Activated CD4-positive, alpha-beta T cell treated with anti-CD3 and anti-CD28 coated beads, Interleukin-2, Interleukin-6, amounts not matched to agents 100 ng/mL and 50 ng/mL, durations not matched to agents 16 hours and 8 hours (primary cell): ENCODE measurements around the gene LTB4R2.

Experiments used
- DNase-seq: peaks from one replicate; pipeline ENCODE4 v3.0.0-alpha.2; 2020

LTB4R2 gene

DNA sequence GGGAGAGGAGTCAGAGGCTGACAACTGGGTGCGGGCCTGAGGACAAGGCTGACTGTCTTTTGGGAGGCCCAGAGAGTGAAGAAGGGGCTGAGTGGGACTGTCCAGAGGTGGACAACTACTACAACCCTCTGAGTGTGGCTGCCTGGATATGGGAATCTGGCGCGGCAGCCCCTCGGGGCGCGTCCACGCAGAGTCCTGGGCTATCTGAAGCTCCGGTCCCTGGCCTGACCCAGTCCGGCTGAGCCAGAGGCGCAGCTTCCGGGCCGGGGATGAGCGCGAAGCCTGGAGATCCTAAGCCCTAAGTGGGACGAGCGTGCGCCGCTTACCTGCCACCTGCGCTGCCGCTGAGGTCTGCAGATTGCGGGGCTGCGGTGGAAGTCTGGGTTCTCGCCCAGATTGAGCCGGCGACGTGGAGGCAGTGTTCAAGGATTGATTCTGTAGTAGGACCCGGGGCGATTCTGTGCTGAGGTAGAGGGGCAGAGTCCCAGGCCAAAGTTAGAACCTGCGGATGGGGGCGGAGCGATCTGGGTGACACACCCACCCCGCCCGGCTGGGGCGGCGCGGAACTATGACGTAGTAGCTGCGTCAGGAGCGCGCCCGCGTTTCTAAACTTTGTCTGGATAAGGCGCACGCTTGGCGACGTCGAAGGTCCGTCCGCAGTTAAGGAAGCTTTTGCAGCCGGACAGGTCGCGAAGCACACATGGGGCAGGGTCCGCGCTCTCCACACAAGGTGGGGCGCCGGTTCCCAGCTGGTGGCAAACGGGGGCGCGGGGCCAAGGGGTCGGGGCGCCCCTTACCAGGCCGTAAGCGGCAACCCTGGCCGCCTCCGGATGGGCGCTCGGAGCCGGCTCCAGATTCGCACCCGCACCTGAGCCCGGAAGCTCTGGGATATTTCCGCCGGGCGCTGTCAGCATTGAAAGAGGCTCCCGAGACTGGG, 10.4 kb upstream of the LTB4R2 start, which contains the start of the genes DHRS1 and NOP9:
Gene DHRS1 (minus strand): TSS at position 526 of the 937 bp plus-strand sequence. CDS start 674 bp downstream, outside the sequence.
Gene NOP9 (plus strand): TSS at position 596 of the 937 bp plus-strand sequence. CDS start 105 bp downstream, at position 701.
- DNase-seq, result peak; percentile 95

DNA sequence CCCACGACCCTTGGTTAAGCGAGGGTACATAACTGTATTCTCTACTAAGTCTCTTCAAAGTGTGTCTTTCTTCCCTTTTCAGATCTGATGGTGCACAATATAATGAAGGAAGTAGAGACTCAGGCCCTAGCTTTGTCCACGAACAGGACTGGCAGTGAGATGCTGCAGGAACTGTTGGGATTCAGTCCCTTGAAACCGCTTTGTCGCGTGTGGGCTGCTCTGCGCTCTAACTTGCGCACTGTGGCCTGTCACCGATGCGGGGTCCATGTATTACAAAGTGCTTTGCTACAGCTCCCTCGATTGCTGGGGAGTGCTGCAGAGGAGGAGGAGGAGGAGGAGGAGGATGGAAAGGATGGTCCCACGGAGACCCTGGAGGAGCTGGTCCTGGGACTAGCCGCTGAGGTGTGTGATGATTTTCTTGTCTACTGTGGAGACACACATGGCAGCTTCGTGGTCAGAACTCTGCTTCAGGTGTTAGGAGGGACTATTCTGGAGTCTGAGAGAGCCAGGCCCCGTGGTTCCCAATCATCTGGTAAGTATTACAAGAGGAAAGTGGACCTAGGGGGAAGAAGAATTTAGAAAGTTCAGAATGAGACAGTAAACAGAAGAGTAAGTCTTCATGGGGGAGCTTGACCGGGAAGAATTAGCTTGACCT, 9.5 kb upstream of the LTB4R2 start:
- DNase-seq, result no peak

DNA sequence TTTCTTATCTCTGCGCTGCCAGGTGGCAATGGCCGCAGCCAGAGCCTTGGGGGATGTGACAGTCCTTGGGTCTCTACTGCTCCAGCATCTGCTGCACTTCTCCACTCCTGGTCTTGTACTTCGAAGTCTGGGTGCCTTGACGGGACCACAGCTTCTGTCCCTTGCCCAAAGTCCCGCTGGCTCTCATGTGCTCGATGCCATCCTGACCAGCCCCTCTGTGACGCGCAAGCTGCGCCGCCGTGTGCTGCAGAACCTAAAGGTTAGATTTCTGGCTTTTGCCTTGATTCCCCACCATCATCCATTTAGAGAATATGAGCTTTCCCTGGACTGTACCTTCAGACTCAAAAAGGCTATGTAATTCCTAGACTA, 5.9 kb upstream of the LTB4R2 start:
- no peak for DNase-seq

DNA sequence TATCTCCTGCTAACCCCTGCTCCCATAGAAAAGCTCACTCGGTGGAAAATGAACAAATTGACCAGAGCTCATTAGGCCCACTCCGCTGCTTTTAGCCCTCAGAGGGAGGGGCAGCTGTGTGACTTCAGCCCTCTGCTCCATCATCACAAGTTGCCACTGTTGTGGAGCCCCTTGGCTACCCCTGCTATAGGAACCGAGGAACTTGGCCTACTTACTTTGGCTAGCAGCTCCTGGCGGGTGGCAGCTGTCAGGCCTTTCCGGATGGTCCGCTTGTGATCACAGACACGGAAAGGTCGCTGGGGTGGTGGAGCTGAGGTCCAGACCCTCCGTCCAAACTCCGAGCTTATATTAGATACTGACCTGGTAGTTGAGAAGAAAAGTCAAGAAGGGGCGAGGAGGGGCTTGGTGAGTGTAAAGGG, 2.8 kb upstream of the LTB4R2 start:
- no peak for DNase-seq

DNA sequence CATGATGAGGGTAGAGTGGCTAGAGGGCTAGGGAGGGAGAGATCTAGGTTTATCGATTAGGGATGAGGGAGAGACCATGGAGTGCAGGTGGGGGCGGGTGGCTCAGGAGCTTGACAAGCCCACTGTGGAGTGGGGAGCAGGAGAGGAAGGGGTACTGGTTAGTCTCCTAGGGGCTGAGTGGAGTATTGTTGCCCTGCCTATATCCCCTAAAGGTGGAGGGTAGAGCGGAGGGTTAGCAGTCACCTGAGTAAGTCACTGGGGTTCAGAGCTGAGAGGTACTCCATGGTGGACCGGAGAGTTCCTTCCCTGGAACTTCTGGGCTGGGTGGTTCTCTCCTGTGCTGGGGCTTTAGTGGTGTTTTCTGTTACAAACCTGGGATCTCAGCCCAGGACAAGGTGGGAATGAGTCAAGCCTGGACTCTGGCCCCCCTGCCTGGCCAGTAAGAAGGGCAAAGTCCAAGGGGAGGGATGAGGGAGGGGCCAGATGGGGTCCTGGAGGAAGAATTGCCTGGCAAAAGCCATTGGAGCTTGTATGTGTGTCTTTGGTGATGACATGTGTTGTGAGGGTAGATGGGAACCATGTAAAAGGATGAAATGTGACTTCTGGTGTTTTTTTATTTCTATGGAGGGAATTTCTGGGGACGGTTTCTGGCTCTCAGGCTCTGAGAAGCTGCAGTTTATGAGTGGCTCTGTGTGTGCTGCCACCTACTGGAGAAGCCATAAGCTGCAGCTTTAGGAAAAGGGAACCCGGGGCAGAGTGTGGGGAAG, 2.2 kb upstream of the LTB4R2 start, which contains the start of gene CIDEB:
Gene CIDEB (minus strand): TSS at position 403 of the 767 bp plus-strand sequence. CDS start 119 bp downstream, at position 284.
- DNase-seq, result peak; percentile 75

DNA sequence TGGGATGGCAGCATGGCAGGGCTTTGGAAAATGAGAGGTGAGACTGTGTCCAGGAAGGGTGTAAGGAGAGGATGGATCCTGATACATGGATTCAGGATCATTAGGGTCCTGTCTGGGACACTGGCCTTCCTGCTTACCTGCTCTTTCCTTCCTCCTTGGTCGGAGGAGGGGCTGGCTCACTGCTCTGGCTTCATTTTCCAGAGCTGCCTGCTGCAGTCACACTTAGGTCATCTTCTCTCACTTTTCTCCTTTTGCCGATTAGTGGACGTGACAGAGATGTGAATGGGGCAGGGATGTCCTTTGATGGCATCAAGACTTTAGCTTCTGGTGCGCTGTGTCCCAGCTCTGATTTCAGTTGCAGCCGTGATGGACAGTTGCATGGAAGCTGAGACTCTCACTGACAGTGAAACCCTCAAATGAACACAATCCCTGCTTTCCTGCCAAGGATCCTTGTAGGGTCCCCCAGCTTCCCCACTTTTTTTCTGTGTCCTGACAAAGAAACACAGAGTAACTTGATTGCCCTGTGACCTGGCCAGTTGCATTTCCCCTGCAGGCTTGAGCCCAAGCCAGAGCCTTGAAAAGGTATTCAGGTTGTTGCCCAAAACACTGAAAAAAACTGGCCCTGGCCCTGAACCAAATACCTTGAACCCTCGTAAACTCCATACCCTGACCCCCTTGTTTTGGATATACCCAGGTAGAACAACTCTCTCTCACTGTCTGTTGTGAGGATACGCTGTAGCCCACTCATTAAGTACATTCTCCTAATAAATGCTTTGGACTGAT, 1.4 kb upstream of the LTB4R2 start:
- DNase-seq, result no peak

DNA sequence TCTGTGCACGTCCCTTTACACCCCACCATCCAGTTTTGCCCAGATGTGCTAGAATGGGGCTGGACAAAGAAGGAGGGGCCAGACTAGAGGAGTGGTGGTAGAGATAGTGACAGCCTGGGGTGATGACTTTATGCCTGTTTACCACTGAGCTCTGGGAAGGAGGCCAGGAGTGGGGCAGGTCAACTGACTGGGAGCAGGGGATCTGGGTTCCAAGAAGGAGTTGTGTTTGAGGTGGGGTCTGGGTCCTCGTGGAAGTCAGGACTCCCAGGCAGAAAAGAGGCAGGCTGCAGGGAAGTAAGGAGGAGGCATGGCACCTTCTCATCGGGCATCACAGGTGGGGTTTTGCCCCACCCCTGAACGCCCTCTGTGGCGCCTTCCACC, 315 bp downstream of the LTB4R2 start:
- no peak for DNase-seq

DNA sequence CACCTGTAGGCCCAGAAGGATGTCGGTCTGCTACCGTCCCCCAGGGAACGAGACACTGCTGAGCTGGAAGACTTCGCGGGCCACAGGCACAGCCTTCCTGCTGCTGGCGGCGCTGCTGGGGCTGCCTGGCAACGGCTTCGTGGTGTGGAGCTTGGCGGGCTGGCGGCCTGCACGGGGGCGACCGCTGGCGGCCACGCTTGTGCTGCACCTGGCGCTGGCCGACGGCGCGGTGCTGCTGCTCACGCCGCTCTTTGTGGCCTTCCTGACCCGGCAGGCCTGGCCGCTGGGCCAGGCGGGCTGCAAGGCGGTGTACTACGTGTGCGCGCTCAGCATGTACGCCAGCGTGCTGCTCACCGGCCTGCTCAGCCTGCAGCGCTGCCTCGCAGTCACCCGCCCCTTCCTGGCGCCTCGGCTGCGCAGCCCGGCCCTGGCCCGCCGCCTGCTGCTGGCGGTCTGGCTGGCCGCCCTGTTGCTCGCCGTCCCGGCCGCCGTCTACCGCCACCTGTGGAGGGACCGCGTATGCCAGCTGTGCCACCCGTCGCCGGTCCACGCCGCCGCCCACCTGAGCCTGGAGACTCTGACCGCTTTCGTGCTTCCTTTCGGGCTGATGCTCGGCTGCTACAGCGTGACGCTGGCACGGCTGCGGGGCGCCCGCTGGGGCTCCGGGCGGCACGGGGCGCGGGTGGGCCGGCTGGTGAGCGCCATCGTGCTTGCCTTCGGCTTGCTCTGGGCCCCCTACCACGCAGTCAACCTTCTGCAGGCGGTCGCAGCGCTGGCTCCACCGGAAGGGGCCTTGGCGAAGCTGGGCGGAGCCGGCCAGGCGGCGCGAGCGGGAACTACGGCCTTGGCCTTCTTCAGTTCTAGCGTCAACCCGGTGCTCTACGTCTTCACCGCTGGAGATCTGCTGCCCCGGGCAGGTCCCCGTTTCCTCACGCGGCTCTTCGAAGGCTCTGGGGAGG, 985 bp downstream of the LTB4R2 start, which contains the start of gene LTB4R:
Gene LTB4R (plus strand): TSS at position 857 of the 959 bp plus-strand sequence. CDS start 4,150 bp downstream, outside the sequence.
- peak; percentile 75 for DNase-seq

DNA sequence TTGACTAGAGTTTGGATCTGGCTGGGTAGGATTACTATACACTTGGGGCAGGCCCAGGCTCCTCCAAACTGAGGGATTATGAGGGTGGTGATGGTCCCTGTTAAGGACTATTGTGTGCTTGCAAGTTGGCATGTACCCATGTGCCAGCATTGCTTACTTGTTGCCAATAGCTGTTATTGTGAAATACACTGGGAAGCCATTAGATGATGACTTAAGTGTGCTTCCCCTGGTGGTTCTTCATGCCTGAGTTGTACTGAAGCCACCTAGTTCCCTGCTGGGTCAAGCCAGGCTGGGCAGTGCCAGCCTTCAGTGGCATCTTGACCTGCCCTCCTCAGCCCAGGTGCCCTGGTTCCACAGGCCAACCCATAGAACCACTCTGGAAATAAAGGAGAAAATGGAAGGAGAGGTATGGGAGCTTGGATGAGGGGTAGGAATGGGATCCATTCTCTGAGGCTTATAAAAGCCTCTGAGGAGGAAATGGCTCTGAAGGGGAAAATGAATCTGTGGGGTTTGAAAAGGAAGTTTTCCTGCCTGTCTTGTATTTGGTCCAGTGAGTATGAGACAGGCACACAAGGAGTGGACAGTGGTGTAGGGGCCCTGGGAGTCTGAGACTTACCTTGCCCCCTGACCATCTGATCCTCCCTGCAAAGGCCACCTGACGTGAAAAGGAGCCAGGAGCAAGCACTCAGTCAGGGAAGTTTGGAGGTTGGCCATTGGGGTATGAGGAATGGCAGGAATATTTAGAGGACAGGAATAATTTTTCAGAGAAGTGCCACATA, 2.1 kb downstream of the LTB4R2 start:
- peak; percentile 28 for DNase-seq

DNA sequence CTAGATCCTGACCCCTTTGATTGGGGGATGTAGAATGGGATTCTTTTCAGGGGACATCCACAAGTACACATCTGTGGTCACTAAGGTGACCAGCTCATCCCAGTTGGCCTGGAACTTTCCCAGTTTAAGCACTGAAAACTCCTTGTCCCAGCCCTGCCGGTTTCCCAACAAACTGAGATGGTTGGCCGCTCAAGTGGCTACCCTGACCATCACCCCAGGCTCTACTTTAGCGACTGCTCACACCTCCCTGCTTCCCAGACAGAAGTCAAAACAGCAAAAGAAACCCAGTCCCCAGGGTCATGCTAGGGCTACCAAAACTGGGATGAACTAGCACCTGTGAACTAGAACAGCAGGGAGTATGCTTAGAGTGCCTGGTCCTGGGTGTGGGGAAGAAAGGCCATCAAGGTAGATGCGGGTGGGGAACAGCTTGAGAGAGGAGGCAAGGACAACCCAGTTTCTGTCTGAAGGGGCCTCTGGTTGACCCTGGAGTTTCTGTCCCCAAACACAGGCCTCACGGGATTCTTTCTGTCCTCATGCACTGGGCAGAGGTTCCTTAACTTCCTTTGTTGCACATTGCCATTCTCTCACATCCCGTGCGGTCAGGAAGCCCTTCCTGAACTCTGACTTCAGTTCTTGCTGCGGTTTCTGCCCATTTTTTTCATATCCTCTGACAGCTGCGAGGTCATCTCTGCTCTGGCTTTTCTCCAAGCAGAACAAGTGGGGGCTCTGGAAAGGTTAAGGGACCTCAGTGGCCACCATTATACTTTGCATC, 3.0 kb downstream of the LTB4R2 start:
- peak; percentile 72 for DNase-seq

DNA sequence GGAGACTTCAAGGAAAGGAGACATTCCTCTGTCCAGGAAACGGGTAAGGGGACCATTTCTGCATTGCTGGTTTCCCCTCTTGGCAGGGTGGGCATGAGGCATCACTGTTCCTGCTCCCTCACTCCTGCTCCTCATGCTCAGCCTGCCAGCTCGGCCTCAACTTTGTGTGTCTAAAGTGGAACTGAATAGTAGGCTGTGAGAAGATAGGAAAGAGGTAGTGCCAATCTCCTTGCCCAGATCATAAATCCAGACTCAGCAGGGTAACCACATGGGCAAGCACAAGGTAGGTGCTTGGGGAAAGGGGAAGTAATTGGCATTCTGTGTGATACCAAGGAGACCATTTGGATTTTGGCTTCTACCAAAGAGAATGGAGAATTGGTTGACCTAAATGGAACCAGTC, 4.0 kb downstream of the LTB4R2 start:
- no peak for DNase-seq

DNA sequence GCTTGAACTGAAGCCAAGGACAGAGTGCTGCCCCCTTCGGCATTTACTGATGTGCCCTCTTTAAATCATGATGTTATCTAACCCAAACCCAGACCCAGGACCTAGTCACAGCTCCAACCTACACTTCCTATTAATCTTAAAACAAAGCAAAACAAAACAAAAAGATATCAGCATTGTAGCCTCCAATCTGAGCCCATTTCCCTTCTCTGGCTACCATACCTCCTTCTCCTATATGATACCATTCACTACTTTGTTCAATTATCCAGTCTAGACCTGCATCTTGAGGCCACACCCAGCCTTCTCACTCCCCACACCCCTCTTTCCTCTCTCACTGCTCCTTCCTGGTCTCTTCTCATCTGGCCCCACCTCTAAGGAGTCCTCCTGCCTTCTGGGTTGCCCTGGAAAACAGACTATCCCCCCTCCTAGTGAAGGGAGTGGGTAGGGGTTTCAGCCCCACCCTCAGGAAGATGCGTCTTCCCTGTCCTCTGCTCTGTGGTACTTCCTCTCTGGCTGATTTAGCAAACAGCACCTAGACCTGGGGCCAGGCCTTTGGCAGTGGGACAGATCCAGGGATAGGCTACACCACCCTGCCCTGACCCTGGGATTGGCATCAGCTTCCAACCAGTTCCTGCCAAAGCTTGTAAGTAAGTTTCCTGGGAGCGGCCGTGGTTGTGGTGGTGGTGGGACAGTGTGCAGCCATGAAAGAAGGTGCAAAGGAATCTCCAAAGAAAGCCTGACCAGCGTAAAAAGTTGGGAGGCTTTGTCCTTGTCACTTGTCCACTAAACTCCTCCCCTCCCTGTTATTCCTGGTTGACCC, 4.6 kb downstream of the LTB4R2 start:
- no peak for DNase-seq

DNA sequence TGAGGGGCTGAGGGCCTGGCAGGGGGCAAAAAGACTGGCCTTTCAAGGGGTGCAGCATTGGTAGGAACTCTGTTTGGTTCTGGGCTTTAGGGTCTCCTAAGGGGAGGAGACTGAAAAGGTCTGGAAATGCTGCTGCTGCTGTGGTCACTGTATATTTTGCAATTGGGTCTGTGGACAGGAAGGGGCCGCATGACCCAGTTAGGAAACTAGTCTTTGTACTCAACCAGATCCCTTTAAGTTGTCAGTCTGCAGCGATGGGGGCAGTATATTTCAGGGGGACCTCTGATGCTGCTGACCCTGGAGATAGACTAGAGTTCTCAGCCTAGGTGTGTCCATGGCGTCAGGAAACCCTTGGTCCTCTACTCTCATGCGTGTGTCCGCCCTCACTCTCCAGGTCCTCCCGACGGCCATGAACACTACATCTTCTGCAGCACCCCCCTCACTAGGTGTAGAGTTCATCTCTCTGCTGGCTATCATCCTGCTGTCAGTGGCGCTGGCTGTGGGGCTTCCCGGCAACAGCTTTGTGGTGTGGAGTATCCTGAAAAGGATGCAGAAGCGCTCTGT, 5.4 kb downstream of the LTB4R2 start:
- no peak for DNase-seq

DNA sequence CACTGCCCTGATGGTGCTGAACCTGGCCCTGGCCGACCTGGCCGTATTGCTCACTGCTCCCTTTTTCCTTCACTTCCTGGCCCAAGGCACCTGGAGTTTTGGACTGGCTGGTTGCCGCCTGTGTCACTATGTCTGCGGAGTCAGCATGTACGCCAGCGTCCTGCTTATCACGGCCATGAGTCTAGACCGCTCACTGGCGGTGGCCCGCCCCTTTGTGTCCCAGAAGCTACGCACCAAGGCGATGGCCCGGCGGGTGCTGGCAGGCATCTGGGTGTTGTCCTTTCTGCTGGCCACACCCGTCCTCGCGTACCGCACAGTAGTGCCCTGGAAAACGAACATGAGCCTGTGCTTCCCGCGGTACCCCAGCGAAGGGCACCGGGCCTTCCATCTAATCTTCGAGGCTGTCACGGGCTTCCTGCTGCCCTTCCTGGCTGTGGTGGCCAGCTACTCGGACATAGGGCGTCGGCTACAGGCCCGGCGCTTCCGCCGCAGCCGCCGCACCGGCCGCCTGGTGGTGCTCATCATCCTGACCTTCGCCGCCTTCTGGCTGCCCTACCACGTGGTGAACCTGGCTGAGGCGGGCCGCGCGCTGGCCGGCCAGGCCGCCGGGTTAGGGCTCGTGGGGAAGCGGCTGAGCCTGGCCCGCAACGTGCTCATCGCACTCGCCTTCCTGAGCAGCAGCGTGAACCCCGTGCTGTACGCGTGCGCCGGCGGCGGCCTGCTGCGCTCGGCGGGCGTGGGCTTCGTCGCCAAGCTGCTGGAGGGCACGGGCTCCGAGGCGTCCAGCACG, 6.1 kb downstream of the LTB4R2 start:
- no peak for DNase-seq

DNA sequence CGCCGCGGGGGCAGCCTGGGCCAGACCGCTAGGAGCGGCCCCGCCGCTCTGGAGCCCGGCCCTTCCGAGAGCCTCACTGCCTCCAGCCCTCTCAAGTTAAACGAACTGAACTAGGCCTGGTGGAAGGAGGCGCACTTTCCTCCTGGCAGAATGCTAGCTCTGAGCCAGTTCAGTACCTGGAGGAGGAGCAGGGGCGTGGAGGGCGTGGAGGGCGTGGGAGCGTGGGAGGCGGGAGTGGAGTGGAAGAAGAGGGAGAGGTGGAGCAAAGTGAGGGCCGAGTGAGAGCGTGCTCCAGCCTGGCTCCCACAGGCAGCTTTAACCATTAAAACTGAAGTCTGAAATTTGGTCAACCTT, 6.6 kb downstream of the LTB4R2 start:
- no peak for DNase-seq

DNA sequence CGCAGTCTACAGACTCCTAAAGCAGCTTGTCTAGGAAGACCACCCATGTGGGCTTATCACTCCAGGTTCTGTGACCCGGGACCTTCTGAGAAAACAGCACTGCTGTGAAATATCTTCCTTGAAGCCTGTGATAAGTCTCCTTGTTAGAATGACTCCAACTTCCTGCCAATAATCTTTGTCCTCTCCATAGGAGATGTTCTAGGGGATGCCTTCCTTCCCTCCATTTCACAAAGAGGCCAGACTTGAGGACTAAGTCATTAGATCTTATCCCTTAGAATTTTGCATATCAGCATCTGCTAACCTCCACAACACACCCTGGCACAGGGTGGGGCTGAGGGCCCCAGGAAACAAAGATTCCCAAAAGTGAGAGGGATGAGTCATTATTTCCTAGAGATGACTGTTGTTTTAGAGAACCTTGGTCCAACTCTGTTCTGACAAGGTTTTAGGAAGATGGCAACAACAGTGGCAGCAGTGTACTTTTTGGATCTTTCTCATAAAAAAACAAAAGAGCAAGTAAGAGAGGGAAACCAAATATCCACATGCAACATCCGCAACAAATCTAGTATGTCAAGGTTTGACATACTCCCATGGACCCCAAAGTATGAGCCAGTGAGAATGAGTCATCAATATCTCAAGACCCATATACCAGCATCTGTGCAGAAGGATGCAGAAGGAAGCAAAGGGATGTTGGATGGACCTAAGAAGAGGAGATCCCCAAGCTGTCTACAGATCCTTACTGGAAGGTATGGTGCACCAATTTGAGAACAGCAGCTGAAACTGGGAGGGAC, 7.4 kb downstream of the LTB4R2 start:
- no peak for DNase-seq
